Measurements from ENCODE around the gene TDRD12.
"Not testable (repeated sequence)": the region's sequence is repeated elsewhere in the genome, so short reads cannot be mapped to it uniquely, and the experiment has no call there.

DNA sequence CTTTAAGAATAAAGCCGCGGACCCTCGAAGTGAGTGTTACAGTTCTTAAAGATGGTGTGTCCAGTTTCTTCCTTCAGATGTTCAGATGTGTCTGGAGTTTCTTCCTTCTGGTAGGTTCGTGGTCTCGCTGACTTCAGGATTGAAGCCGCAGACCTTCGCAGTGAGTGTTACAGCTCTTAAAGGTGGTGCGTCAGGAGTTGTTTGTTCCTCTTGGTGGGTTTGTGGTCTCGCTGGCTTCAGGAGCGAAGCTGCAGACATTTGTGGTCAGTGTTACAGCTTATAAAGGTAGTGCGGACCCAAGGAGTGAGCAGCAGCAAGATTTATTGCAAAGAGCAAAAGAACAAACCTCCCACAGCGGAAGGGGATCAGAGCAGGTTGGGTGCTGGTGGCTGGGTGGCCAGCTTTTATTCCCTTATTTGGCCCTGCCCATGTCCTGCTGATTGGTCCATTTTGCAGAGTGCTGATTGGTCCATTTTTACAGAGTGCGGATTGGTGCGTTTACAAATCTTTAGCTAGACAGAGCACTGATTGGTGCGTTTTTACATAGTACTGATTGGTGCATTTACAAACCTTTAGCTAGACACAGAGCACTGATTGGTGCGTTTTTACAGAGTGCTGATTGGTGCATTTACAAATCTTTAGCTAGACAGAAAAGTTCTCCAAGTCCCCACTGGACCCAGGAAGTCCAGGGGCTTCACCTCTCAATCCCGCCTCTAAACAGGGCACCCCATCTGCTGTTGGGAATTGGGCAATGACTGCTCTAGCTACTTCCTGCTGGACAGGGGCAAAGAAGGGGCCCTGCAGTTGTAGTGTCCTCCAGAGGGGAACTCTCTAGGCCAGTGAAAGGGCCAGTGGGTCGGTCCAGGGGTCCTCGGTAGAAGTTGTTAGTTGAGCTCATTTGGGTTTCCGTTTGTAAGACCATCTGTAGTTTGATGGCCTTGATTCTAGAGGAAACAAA, 26.1 kb upstream of the TDRD12 start:
- TF ChIP-seq ZNF274 (IDR thresholded peaks at IDR 0.05; ENCODE audit: low read depth, low read length); YY1 (IDR thresholded peaks at IDR 0.05; ENCODE audit: insufficient read depth, insufficient read length): not testable (repeated sequence)

Data from NT2/D1 (cell line).